B cell (primary cell): Measurements from ENCODE around the gene RAB5B. TPM values are rescaled to one million over a fixed set of nuclear protein-coding genes. Genes with fewer than 3 reads are reported as not detected.
A peak's percentile ranks its signal among the peaks of the same experiment; 100 is the strongest.
"Not testable (repeated sequence)": the region's sequence is repeated elsewhere in the genome, so short reads cannot be mapped to it uniquely, and the experiment has no call there.

Source experiments
- ATAC-seq: fragments of 200-7000 bp; cut with Tn5 transposase; one replicate; pipeline ENCODE4 v1.10.0; 2021; ENCODE audit warnings: low read depth, mild to moderate bottlenecking, moderate number of reproducible peaks, moderate library complexity
- CTCF ChIA-PET: fragments of 350-600 bp; sonication (Branson Sonifier 250); formaldehyde crosslinking; loops from one replicate; lab custom pipeline; 2021; ENCODE audit warnings: antibody characterized with exemption, inconsistent platforms; lab: Charles Lee
- POLR2A ChIA-PET: fragments of 350-600 bp; sonication (Branson Sonifier 250); formaldehyde crosslinking; loops from one replicate; lab custom pipeline; 2021; ENCODE audit warnings: antibody characterized with exemption; lab: Charles Lee
- DNase-seq: peaks from one replicate; pipeline ENCODE4 v3.0.0; 2013
- H2AFZ ChIP-seq: 2 replicates; pipeline ENCODE4 v1.6.1; 2012; ENCODE audit warnings: mild to moderate bottlenecking, low read depth, low read length; ENCODE audit not compliant: insufficient read depth, poor library complexity, severe bottlenecking
- H3K27ac ChIP-seq, 2 donors: 1 replicate in 1 of 2; 2 replicates in 1 of 2; pipeline ENCODE4 v1.5.1; 2012 to 2013; ENCODE audit warnings: low read length in 2 of 2, mild to moderate bottlenecking in 2 of 2, moderate library complexity in 1 of 2
- H3K27me3 ChIP-seq, 4 experiments: fragments of 200-600 bp in 1 of 4; sonication (generic) in 1 of 4; replicated peaks in 1 of 4; 1 replicate in 2 of 4; 2 replicates in 2 of 4; pipeline versions ENCODE4 v1.6.1 to v1.7.0; 2013 to 2016; ENCODE audit warnings: low read length in 3 of 4, mild to moderate bottlenecking in 2 of 4, mixed read lengths in 1 of 4, moderate library complexity in 1 of 4; ENCODE audit not compliant: insufficient read depth in 4 of 4, control insufficient read depth in 3 of 4; ENCODE audit errors: control extremely low read depth in 1 of 4
- H3K36me3 ChIP-seq, 2 experiments: replicated peaks in 1 of 2; 1 replicate in 1 of 2; 2 replicates in 1 of 2; pipeline versions ENCODE4 v1.6.1 to v1.7.1; 2013; ENCODE audit warnings: low read length in 1 of 2; ENCODE audit not compliant: insufficient read depth in 2 of 2, control insufficient read depth in 1 of 2; ENCODE audit errors: control extremely low read depth in 1 of 2, extremely low read depth in 1 of 2
- H3K4me1 ChIP-seq, 2 donors: fragments of 200-600 bp in 1 of 2; sonication (generic) in 1 of 2; 1 replicate in 1 of 2; 2 replicates in 1 of 2; pipeline versions ENCODE4 v1.5.1 to v1.6.1; 2013 to 2017; ENCODE audit warnings: low read length in 2 of 2; ENCODE audit not compliant: control insufficient read depth in 2 of 2, insufficient read depth in 2 of 2
- H3K4me2 ChIP-seq: replicated peaks from 2 replicates; pipeline ENCODE3; 2012; ENCODE audit warnings: mild to moderate bottlenecking, low read depth, low read length; ENCODE audit not compliant: poor library complexity, severe bottlenecking
- H3K4me3 ChIP-seq, 5 experiments: fragments of 200-600 bp in 1 of 5; sonication (generic) in 1 of 5; 1 replicate in 3 of 5; 2 replicates in 2 of 5; pipeline versions ENCODE4 v1.5.1 to v1.7.0; 2011 to 2016; ENCODE audit warnings: low read length in 4 of 5, mild to moderate bottlenecking in 4 of 5, low read depth in 2 of 5, control low read depth in 1 of 5, moderate library complexity in 1 of 5; ENCODE audit not compliant: insufficient read depth in 1 of 5; ENCODE audit errors: control extremely low read depth in 1 of 5, extremely low read depth in 1 of 5
- H3K79me2 ChIP-seq: fragments of 200-600 bp; sonication (generic); one replicate; pipeline ENCODE4 v1.6.0; 2016; ENCODE audit warnings: low read length; ENCODE audit not compliant: control insufficient read depth, insufficient read depth
- H3K9ac ChIP-seq: fragments of 200-600 bp; sonication (generic); 2 replicates; pipeline ENCODE4 v1.6.1; 2017; ENCODE audit warnings: mild to moderate bottlenecking, low read length, moderate library complexity
- H3K9me3 ChIP-seq, 3 donors: one replicate each; pipeline versions ENCODE4 v1.6.1 to v1.7.1; 2013; ENCODE audit warnings: low read length in 2 of 3; ENCODE audit not compliant: control insufficient read depth in 2 of 3, insufficient read depth in 1 of 3; ENCODE audit errors: control extremely low read depth in 1 of 3
- H4K20me1 ChIP-seq: 2 replicates; pipeline ENCODE4 v1.6.0; 2012; ENCODE audit warnings: mild to moderate bottlenecking, low read length; ENCODE audit not compliant: insufficient read depth, control insufficient read depth, poor library complexity, severe bottlenecking
- H3K27ac Mint-ChIP-seq: one replicate; pipeline ENCODE4 v1.8.0; 2021; ENCODE audit warnings: mixed read lengths
- H3K27me3 Mint-ChIP-seq: one replicate; pipeline ENCODE4 v1.8.0; 2021; ENCODE audit warnings: mixed read lengths
- H3K4me1 Mint-ChIP-seq: one replicate; pipeline ENCODE4 v1.8.0; 2021; ENCODE audit warnings: mixed read lengths
- H3K4me3 Mint-ChIP-seq: one replicate; pipeline ENCODE4 v1.8.0; 2021; ENCODE audit warnings: mixed read lengths
- H3K9me3 Mint-ChIP-seq: one replicate; pipeline ENCODE4 v1.8.0; 2022; ENCODE audit warnings: mixed read lengths; ENCODE audit not compliant: insufficient read depth
- CTCF ChIP-seq: fragments of 200-600 bp; IDR thresholded peaks from one replicate; pipeline ENCODE4 v1.8.0; 2022; ENCODE audit warnings: antibody characterized with exemption, mild to moderate bottlenecking
- EZH2 ChIP-seq: IDR thresholded peaks from 2 replicates; pipeline ENCODE4 v1.6.1; 2012; ENCODE audit warnings: borderline replicate concordance, low read depth, mild to moderate bottlenecking, moderate library complexity, low read length; ENCODE audit not compliant: insufficient read depth, poor library complexity, severe bottlenecking
- WGBS: methylation state at CpG from one replicate; pipeline ENCODE4 v1.1.5; 2013; ENCODE audit warnings: missing lambda C conversion rate; ENCODE audit not compliant: insufficient coverage; 5-methylcytosine and 5-hydroxymethylcytosine counted together
- intact Hi-C: fragments of 100-400 bp; cut with micrococcal nuclease; formaldehyde crosslinking; loops from one replicate; pipeline ENCODE4 v1.10.0; 2022
- polyA plus RNA-seq: library from polyadenylated mRNA; depleted of rRNA; stranded (reverse); fragments of >200 nt; gene quantifications from 2 replicates; pipeline ENCODE4 v1.2.3, GENCODE V29; 2012
- total RNA-seq, 2 donors: library from RNA; stranded (reverse); fragments of 120-200 nt in 1 of 2; gene quantifications; 1 replicate in 1 of 2; 2 replicates in 1 of 2; pipeline versions ENCODE4 v1.2.3 to v1.2.4, GENCODE V29; 2013 to 2022

RAB5B gene
- total and polyA plus RNA-seq, 2 donors (not counting 1 experiment from before 2014, with no cell fraction given): 42.1 to 111 TPM

- peak overlapping the region; percentile 78 for H3K4me2 ChIP-seq
- peak overlapping the region; percentile 71 for H3K27ac Mint-ChIP-seq
Observed at GRCh38 chr12:55997535-55997859, 23.6 kb downstream of the RAB5B start.

GRCh38 chr12:55999522-55999921 is 25.6 kb downstream of the RAB5B start:
- not testable (repeated sequence) for H3K9ac ChIP-seq, H3K27me3 ChIP-seq, ATAC-seq, H2AFZ ChIP-seq, H3K9me3 ChIP-seq, H3K4me2 ChIP-seq, H3K4me3 Mint-ChIP-seq, H3K79me2 ChIP-seq, H3K36me3 ChIP-seq, H3K27ac ChIP-seq, DNase-seq, H4K20me1 ChIP-seq, H3K9me3 Mint-ChIP-seq, H3K4me3 ChIP-seq, H3K27ac Mint-ChIP-seq, H3K27me3 Mint-ChIP-seq
- CTCF ChIA-PET: interaction anchor here (1.0 to 1.9 kb wide), 5 partner anchors 10 to 189 kb away, joined by 3 to 5 read pairs (median 3); partner anchors contain the start of gene PA2G4
- WGBS: 95% methylated on average over 3 of the region's 6 CpGs
- peaks cover 21% of the 10 kb centered on the region for H3K4me1 Mint-ChIP-seq
- intact Hi-C loops: loop anchor here (5.0 kb wide), 1 partner anchor 128 kb away; the partner anchor contains the start of gene ESYT1
- POLR2A ChIA-PET: interaction anchor here (1.2 kb wide), 1 partner anchor 26 kb away, joined by 3 read pairs; the partner anchor contains the start of gene RAB5B
- H3K4me1 ChIP-seq: peaks cover 13 to 18% of the 10 kb centered on the region in 2 donors

More at GRCh38 chr12:55997535-55997859, 23.6 kb downstream of the RAB5B start:
- peak; percentile 21 for ATAC-seq
- Histone ChIP-seq H3K36me3 (peaks cover 0 to 20% of the 10 kb centered on the region in 2 experiments), H3K79me2 (no peaks in the 10 kb centered on the region), H3K27ac (no peak overlapping the region), H4K20me1 (no peaks in the 10 kb centered on the region), H3K9me3 (no peaks in the 10 kb centered on the region), H3K4me3 (peak overlapping the region; percentile 32 to 48 (median 41)), H3K9ac (peak overlapping the region; percentile 47), H3K27me3 (peaks cover 0 to 4% (median 0%) of the 10 kb centered on the region in 4 experiments), H3K4me1 (peaks cover 13 to 18% of the 10 kb centered on the region in 2 donors), H2AFZ (peak overlapping the region; percentile 59)
- TF ChIP-seq CTCF (no peak), EZH2 (no peak)
- no peaks in the 10 kb centered on the region for H3K9me3 Mint-ChIP-seq
- H3K4me1 Mint-ChIP-seq: peaks cover 21% of the 10 kb centered on the region
- CTCF ChIA-PET: interaction anchor here (0.9 to 4.4 kb wide), 8 partner anchors 9 to 259 kb away, joined by 3 to 33 read pairs (median 8); partner anchors contain the start of gene RAB5B
- intact Hi-C loops: loop anchor here (2.0 to 5.0 kb wide), 2 partner anchors 130 to 193 kb away; partner anchors contain the start of gene ESYT1
- H3K27me3 Mint-ChIP-seq: no peaks in the 10 kb centered on the region
- H3K4me3 Mint-ChIP-seq: peak overlapping the region; percentile 84
- 3% methylated on average over 5 of the region's 5 CpGs for WGBS
- POLR2A ChIA-PET: interaction anchor here (2.5 kb wide), 1 partner anchor 24 kb away, joined by 9 read pairs; the partner anchor contains the start of gene RAB5B
- DNase-seq: no peak

GRCh38 chr12:55999999-56000540 is 26.2 kb downstream of the RAB5B start:
- not testable (repeated sequence) for H4K20me1 ChIP-seq, H2AFZ ChIP-seq, H3K27ac Mint-ChIP-seq, H3K79me2 ChIP-seq, H3K27ac ChIP-seq, DNase-seq, ATAC-seq, H3K9ac ChIP-seq, H3K9me3 Mint-ChIP-seq, H3K27me3 ChIP-seq, H3K4me2 ChIP-seq, H3K9me3 ChIP-seq, H3K4me3 ChIP-seq, H3K36me3 ChIP-seq, H3K27me3 Mint-ChIP-seq, H3K4me3 Mint-ChIP-seq
- POLR2A ChIA-PET: interaction anchor here (1.2 kb wide), 1 partner anchor 26 kb away, joined by 3 read pairs; the partner anchor contains the start of gene RAB5B
- intact Hi-C loops: loop anchor here (5.0 kb wide), 1 partner anchor 127 kb away; the partner anchor contains the start of gene ESYT1
- peaks cover 13 to 18% of the 10 kb centered on the region in 2 donors for H3K4me1 ChIP-seq
- whole genome bisulfite sequencing: 99% methylated on average over 25 of the region's 33 CpGs
- CTCF ChIA-PET: interaction anchor here (1.0 to 1.5 kb wide), 3 partner anchors 11 to 104 kb away, joined by 3 read pairs; partner anchors contain the start of gene PA2G4
- peaks cover 21% of the 10 kb centered on the region for H3K4me1 Mint-ChIP-seq
